ENCODE results near the gene TCFL5. TPM values are rescaled to one million over a fixed set of nuclear protein-coding genes. Genes with fewer than 3 reads are reported as not detected.
A peak's percentile ranks its signal among the peaks of the same experiment; 100 is the strongest.

Gene TCFL5
- total RNA-seq, 1 donor: 19.0 TPM

- H3K4me3 ChIP-seq (ENCODE audit: low read depth, low read length): no peak overlapping the region
- DNase-seq (ENCODE audit: low read depth): no peak
- TF ChIP-seq CTCF (IDR thresholded peaks at IDR 0.05; ENCODE audit: insufficient read depth, low read depth, low read length): no peak
Observed at GRCh38 chr20:62906647-62907375, 45.2 kb upstream of the TCFL5 start.

GRCh38 chr20:62906209-62906608, 44.6 kb upstream of the TCFL5 start:
- DNase-seq (ENCODE audit: low read depth): no peak
- no peak overlapping the region for H3K4me3 ChIP-seq (ENCODE audit: low read depth, low read length)
- TF ChIP-seq CTCF (IDR thresholded peaks at IDR 0.05; ENCODE audit: insufficient read depth, low read depth, low read length): no peak

- TF ChIP-seq CTCF (IDR thresholded peaks at IDR 0.05; ENCODE audit: insufficient read depth, low read depth, low read length): no peak
- no peak for DNase-seq (ENCODE audit: low read depth)
- H3K4me3 ChIP-seq (ENCODE audit: low read depth, low read length): no peak overlapping the region
Observed at GRCh38 chr20:62905536-62906117, 44.0 kb upstream of the TCFL5 start.

GRCh38 chr20:62902926-62903615, 41.4 kb upstream of the TCFL5 start:
- no peak overlapping the region for H3K4me3 ChIP-seq (ENCODE audit: low read depth, low read length)
- TF ChIP-seq CTCF (IDR thresholded peaks at IDR 0.05; ENCODE audit: insufficient read depth, low read depth, low read length): no peak
- peak; percentile 54 for DNase-seq (ENCODE audit: low read depth)

- TF ChIP-seq CTCF (IDR thresholded peaks at IDR 0.05; ENCODE audit: insufficient read depth, low read depth, low read length): no peak
- no peak overlapping the region for H3K4me3 ChIP-seq (ENCODE audit: low read depth, low read length)
- no peak for DNase-seq (ENCODE audit: low read depth)
Observed at GRCh38 chr20:62901891-62902290, 40.3 kb upstream of the TCFL5 start.

- no peak overlapping the region for H3K4me3 ChIP-seq (ENCODE audit: low read depth, low read length)
- peak; percentile 3 for TF ChIP-seq CTCF (IDR thresholded peaks at IDR 0.05; ENCODE audit: insufficient read depth, low read depth, low read length)
- DNase-seq (ENCODE audit: low read depth): no peak
Observed at GRCh38 chr20:62900692-62901584, 39.3 kb upstream of the TCFL5 start.

All from fibroblast of villous mesenchyme (primary cell).